GM12878 (cell line): ENCODE data around the gene SLC25A33.
"Not testable (repeated sequence)": the region's sequence is repeated elsewhere in the genome, so short reads cannot be mapped to it uniquely, and the experiment has no call there.

Source experiments
- ATF7 ChIP-seq: fragments of 450-650 bp; IDR thresholded peaks from 2 replicates; pipeline ENCODE4 v1.6.1; 2016; ENCODE audit warnings: low read depth, mild to moderate bottlenecking
- EZH2 ChIP-seq: IDR thresholded peaks from 2 replicates; pipeline ENCODE4 v1.6.1; 2012; ENCODE audit warnings: low read depth, mild to moderate bottlenecking, control low read depth, inconsistent platforms, low read length, borderline replicate concordance; ENCODE audit not compliant: control insufficient read depth
- MXI1 ChIP-seq: fragments of 150-350 bp; IDR thresholded peaks from 2 replicates; pipeline ENCODE4 v1.6.1; 2011; ENCODE audit warnings: low read depth, mild to moderate bottlenecking, inconsistent platforms, low read length, improper control_type of control experiment
- POLR2A ChIP-seq: IDR thresholded peaks from 2 replicates; pipeline ENCODE4 v1.6.1; 2011; ENCODE audit warnings: low read depth, mild to moderate bottlenecking, low read length
- POLR2AphosphoS5 ChIP-seq: IDR thresholded peaks from 2 replicates; pipeline ENCODE4 v1.6.1; 2011; ENCODE audit warnings: mild to moderate bottlenecking, low read length, inconsistent platforms
- SP1 ChIP-seq: IDR thresholded peaks from one replicate; pipeline ENCODE4 v1.6.1; 2011; ENCODE audit warnings: low read depth, low read length
- SPI1 ChIP-seq: IDR thresholded peaks from 2 replicates; pipeline ENCODE4 v1.6.1; 2011; ENCODE audit warnings: low read depth, mild to moderate bottlenecking, low read length, moderate library complexity, borderline replicate concordance; ENCODE audit not compliant: insufficient read depth
- TF ChIP-seq, protein P1 (sequence below), 3 experiments: IDR thresholded peaks in 2 of 3; conservative IDR thresholded peaks in 1 of 3; 2 replicates each; pipeline ENCODE4 v1.5.1; 2011; ENCODE audit warnings: low read depth in 3 of 3, low read length in 3 of 3, mild to moderate bottlenecking in 3 of 3, control low read depth in 2 of 3, moderate library complexity in 2 of 3, inconsistent platforms in 1 of 3, mixed read lengths in 1 of 3; ENCODE audit not compliant: control insufficient read depth in 2 of 3, insufficient read depth in 1 of 3; ENCODE audit errors: extremely low read depth in 1 of 3

DNA sequence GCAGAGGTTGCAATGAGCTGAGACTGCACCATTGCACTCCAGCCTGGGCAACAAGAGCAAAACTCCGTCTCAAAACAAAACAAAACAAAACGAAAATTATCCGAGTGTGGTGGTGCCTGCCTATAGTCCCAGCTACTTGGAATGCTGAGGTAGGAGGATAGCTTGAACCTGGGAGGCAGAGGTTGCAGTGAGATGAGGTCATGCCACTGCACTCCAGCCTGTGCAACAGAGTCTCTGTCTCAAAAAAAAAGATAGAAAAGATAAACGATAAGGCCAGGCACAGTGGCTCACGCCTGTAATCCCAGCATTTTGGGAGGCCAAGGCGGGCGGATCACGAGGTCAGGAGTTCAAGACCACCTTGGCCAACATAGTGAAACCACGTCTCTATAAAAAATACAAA, 23.7 kb upstream of the SLC25A33 start:
- TF ChIP-seq, protein P1, sequence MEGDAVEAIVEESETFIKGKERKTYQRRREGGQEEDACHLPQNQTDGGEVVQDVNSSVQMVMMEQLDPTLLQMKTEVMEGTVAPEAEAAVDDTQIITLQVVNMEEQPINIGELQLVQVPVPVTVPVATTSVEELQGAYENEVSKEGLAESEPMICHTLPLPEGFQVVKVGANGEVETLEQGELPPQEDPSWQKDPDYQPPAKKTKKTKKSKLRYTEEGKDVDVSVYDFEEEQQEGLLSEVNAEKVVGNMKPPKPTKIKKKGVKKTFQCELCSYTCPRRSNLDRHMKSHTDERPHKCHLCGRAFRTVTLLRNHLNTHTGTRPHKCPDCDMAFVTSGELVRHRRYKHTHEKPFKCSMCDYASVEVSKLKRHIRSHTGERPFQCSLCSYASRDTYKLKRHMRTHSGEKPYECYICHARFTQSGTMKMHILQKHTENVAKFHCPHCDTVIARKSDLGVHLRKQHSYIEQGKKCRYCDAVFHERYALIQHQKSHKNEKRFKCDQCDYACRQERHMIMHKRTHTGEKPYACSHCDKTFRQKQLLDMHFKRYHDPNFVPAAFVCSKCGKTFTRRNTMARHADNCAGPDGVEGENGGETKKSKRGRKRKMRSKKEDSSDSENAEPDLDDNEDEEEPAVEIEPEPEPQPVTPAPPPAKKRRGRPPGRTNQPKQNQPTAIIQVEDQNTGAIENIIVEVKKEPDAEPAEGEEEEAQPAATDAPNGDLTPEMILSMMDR (IDR thresholded peaks at IDR 0.05 in 2 of 3, conservative IDR thresholded peaks at IDR 0.05 in 1 of 3; ENCODE audit: control insufficient read depth in 2 of 3, extremely low read depth in 1 of 3, insufficient read depth in 1 of 3, low read depth in 3 of 3, low read length in 3 of 3): not testable (repeated sequence)
- not testable (repeated sequence) for TF ChIP-seq SP1, EZH2, POLR2AphosphoS5, ATF7, SPI1, POLR2A, MXI1
